Kidney epithelial cell (primary cell): ENCODE results near the gene VAV2. TPM values are rescaled to one million over a fixed set of nuclear protein-coding genes. Genes with fewer than 3 reads are reported as not detected.

ENCODE experiments used
- DNase-seq: peaks from one replicate; pipeline ENCODE4 v3.0.0-alpha.2; 2010; ENCODE audit warnings: low read depth
- H3K27me3 ChIP-seq: 2 replicates; pipeline ENCODE4 v1.6.0; 2011; ENCODE audit warnings: low read length; ENCODE audit not compliant: control insufficient read depth, insufficient read depth
- H3K36me3 ChIP-seq: 2 replicates; pipeline ENCODE4 v1.5.1; 2011; ENCODE audit warnings: low read length; ENCODE audit not compliant: control insufficient read depth, insufficient read depth
- H3K4me3 ChIP-seq: 2 replicates; pipeline ENCODE4 v1.5.1; 2011; ENCODE audit warnings: low read depth, mild to moderate bottlenecking, control low read depth, low read length
- total RNA-seq: library from RNA; depleted of rRNA; stranded (reverse); fragments of >200 nt; gene quantifications from 2 replicates; pipeline ENCODE4 v1.2.3, GENCODE V29; 2015
- TF ChIP-seq, protein P1 (sequence below): IDR thresholded peaks from 2 replicates; pipeline ENCODE4 v1.5.1; 2011; ENCODE audit warnings: mild to moderate bottlenecking, moderate library complexity, low read length, control low read depth, inconsistent platforms; ENCODE audit not compliant: insufficient read depth, poor library complexity, severe bottlenecking

The VAV2 gene
- total RNA-seq, 1 donor from 2014 or later: 37.8 TPM

DNA sequence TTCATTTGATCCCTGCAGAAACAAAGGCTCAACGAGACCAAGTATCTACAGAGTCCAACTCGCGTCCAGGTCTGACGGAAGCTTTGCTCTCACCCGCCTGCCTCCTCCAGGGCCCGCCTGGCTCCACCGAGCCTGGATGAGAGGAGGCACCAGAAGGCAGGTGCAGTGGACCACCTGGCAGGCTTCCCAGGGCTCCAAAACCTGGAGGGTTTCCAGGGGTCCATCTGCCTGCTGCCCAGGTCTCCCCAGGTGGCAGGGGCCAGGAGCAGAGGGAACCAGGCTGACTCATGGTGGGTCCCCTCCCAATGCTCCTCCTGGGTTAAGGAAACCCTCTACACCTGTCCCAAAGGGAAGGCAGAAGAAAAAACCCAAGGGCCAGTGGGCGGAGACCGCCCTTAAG lies 59.5 kb downstream of the VAV2 start:
- no peak overlapping the region for H3K4me3 ChIP-seq
- DNase-seq: no peak
- TF ChIP-seq, protein P1, sequence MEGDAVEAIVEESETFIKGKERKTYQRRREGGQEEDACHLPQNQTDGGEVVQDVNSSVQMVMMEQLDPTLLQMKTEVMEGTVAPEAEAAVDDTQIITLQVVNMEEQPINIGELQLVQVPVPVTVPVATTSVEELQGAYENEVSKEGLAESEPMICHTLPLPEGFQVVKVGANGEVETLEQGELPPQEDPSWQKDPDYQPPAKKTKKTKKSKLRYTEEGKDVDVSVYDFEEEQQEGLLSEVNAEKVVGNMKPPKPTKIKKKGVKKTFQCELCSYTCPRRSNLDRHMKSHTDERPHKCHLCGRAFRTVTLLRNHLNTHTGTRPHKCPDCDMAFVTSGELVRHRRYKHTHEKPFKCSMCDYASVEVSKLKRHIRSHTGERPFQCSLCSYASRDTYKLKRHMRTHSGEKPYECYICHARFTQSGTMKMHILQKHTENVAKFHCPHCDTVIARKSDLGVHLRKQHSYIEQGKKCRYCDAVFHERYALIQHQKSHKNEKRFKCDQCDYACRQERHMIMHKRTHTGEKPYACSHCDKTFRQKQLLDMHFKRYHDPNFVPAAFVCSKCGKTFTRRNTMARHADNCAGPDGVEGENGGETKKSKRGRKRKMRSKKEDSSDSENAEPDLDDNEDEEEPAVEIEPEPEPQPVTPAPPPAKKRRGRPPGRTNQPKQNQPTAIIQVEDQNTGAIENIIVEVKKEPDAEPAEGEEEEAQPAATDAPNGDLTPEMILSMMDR: no peak
- peaks cover 3% of the 10 kb centered on the region for H3K36me3 ChIP-seq
- H3K27me3 ChIP-seq: no peaks in the 10 kb centered on the region

DNA sequence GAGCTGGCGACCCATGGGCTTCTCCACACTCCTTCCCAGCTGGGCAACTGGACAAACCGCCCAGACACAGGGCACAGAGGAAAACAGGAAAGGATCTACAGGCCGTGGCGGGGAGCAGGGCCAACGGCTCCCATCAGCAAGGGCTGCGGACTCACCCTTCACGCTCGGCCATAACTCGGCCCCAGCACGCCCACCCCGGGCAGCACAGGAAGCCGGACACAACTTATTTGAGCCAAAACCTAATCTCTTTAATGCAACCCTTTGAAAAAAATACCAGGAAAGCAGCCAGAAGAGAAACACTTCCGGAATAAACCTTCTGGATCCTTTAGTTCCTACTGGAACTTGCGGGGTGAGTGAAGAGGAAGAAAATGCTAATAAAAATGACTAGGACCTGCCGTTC lies 59.9 kb downstream of the VAV2 start:
- TF ChIP-seq, protein P1: no peak
- peaks cover 2% of the 10 kb centered on the region for H3K36me3 ChIP-seq
- no peak for DNase-seq
- H3K4me3 ChIP-seq: no peak overlapping the region
- no peaks in the 10 kb centered on the region for H3K27me3 ChIP-seq

DNA sequence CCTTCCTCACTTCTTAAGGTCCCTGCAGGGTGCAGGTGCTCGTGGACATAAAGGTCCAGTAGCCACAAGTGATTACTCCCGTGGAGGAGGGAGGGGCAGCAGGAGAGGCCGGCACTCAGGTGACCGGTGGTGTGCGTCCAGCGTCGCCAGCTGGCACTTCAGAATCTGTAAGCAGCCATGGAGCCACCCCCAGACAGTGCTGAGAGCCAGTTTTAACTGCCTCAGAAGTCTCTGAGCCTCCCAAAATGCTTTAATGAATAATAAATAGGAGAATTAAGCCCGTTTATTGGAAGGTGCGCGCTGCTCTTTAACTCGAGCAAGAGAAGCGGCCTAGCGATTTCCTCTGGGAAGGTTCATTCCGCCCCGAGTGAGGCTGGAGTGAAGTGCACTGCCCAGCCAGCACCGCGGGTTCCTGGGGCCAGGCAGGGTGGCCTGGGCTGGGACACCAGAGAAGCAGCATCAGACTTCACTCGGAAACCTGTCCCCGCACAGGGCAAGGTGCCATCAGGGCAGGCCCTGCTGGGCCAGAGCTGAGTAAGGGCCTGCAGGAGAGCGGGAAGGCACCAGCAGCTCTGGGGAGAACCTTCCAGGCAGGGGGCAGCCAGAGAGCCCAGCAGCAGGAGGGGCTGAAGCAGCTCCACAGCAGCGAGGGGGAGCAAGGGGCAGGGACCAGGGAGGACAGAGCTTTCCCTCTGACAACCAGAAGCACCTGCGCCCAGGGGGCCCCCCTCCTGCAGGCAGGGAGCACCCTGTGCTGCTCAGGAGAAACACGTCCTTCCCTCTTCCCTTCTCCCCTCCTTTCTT lies 61.2 kb downstream of the VAV2 start:
- peaks cover 1% of the 10 kb centered on the region for H3K36me3 ChIP-seq
- H3K27me3 ChIP-seq: no peaks in the 10 kb centered on the region
- TF ChIP-seq, protein P1: no peak
- H3K4me3 ChIP-seq: no peak overlapping the region
- no peak for DNase-seq

- peaks cover 1% of the 10 kb centered on the region for H3K36me3 ChIP-seq
- H3K27me3 ChIP-seq: no peaks in the 10 kb centered on the region
- no peak overlapping the region for H3K4me3 ChIP-seq
- TF ChIP-seq, protein P1: no peak
- DNase-seq: no peak
Observed at GRCh38 chr9:133930046-133930681, 62.0 kb downstream of the VAV2 start.

- H3K36me3 ChIP-seq: peaks cover 1% of the 10 kb centered on the region
- no peak overlapping the region for H3K4me3 ChIP-seq
- TF ChIP-seq, protein P1: no peak
Observed at GRCh38 chr9:133929599-133929998, 62.5 kb downstream of the VAV2 start.

More at GRCh38 chr9:133929599-133929998, 62.5 kb downstream of the VAV2 start:
- no peak for DNase-seq
- no peaks in the 10 kb centered on the region for H3K27me3 ChIP-seq
